Progenitor cell of endocrine pancreas (in vitro differentiated cells): Measurements from ENCODE around the gene WDR5B. TPM values are rescaled to one million over a fixed set of nuclear protein-coding genes. Genes with fewer than 3 reads are reported as not detected.

Source experiments
- DNase-seq: peaks from one replicate; pipeline ENCODE4 v3.0.0; 2021; ENCODE audit warnings: low spot score; ENCODE audit not compliant: unreplicated experiment
- H3K27ac Mint-ChIP-seq: 2 replicates; pipeline ENCODE4 v1.8.0; 2021; ENCODE audit warnings: mild to moderate bottlenecking, moderate library complexity, mixed read lengths
- H3K27me3 Mint-ChIP-seq: 2 replicates; pipeline ENCODE4 v1.8.0; 2021; ENCODE audit warnings: mixed read lengths
- H3K36me3 Mint-ChIP-seq: 2 replicates; pipeline ENCODE4 v1.8.0; 2022; ENCODE audit warnings: mixed read lengths; ENCODE audit not compliant: insufficient read depth
- H3K4me1 Mint-ChIP-seq: 2 replicates; pipeline ENCODE4 v1.8.0; 2021; ENCODE audit warnings: low read depth, mixed read lengths
- H3K4me3 Mint-ChIP-seq: 2 replicates; pipeline ENCODE4 v1.8.0; 2021; ENCODE audit warnings: low read depth, mild to moderate bottlenecking, moderate library complexity, mixed read lengths
- H3K9me3 Mint-ChIP-seq: 2 replicates; pipeline ENCODE4 v1.8.0; 2021; ENCODE audit warnings: low read depth, mixed read lengths
- total RNA-seq: library from RNA; stranded (reverse); gene quantifications from 2 replicates; pipeline ENCODE4 v1.2.1, GENCODE V29; 2021
- TF ChIP-seq, protein P1 (sequence below): fragments of 200-600 bp; sonication (generic); IDR thresholded peaks from one replicate; pipeline ENCODE4 v1.5.0; 2021; ENCODE audit warnings: antibody characterized with exemption, mild to moderate bottlenecking; ENCODE audit not compliant: unreplicated experiment

The WDR5B gene
- total RNA-seq, 1 donor from 2014 or later = 6.6 TPM

DNA sequence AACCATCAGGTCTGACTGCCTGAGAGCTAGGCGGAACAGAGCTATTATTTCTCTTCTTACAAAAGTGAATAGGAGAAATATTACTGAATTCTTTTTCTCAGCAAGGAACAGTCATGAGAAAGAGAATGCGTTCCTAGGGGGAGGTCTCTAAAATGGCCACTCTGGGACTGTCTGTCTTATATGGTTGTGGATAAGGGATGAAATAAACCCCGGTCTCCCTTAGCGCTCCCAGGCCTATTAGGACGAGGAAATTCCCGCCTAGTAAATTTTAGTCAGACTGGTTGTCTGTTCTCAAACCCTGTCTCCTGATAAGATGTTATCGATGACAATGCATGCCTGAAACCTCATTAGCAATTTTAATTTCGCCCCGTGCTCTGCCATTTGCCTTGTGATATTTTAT lies 20.1 kb upstream of the WDR5B start:
- Mint-ChIP-seq H3K36me3 (peaks cover 38% of the 10 kb centered on the region), H3K4me1 (no peaks in the 10 kb centered on the region), H3K27me3 (no peaks in the 10 kb centered on the region), H3K4me3 (no peak overlapping the region), H3K27ac (no peak overlapping the region), H3K9me3 (peaks cover 4% of the 10 kb centered on the region)
- TF ChIP-seq, protein P1, sequence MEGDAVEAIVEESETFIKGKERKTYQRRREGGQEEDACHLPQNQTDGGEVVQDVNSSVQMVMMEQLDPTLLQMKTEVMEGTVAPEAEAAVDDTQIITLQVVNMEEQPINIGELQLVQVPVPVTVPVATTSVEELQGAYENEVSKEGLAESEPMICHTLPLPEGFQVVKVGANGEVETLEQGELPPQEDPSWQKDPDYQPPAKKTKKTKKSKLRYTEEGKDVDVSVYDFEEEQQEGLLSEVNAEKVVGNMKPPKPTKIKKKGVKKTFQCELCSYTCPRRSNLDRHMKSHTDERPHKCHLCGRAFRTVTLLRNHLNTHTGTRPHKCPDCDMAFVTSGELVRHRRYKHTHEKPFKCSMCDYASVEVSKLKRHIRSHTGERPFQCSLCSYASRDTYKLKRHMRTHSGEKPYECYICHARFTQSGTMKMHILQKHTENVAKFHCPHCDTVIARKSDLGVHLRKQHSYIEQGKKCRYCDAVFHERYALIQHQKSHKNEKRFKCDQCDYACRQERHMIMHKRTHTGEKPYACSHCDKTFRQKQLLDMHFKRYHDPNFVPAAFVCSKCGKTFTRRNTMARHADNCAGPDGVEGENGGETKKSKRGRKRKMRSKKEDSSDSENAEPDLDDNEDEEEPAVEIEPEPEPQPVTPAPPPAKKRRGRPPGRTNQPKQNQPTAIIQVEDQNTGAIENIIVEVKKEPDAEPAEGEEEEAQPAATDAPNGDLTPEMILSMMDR = no peak
- no peak for DNase-seq

DNA sequence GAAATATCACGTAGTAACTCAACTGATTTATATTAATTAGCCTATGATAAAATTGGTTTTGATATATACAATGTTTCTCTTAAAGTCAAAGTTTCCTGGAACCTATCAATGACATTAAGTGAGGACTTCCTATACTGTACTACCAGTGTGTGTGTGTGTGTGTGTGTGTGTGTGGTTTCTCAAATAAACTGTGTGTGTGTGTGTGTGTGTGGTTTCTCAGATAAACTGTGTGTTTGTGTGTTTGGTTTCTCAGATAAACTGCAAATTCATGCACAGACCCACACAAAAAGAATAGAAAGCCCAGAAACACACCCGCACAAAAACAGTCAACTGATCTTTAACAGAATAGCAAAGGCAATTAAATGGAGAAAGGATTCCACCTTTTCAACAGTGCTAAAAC lies 14.5 kb upstream of the WDR5B start:
- no peak for DNase-seq
- peaks cover 25% of the 10 kb centered on the region for H3K36me3 Mint-ChIP-seq
- H3K4me1 Mint-ChIP-seq = peaks cover 1% of the 10 kb centered on the region
- TF ChIP-seq, protein P1 = no peak
- H3K27me3 Mint-ChIP-seq = no peaks in the 10 kb centered on the region
- H3K9me3 Mint-ChIP-seq = no peaks in the 10 kb centered on the region
- H3K27ac Mint-ChIP-seq = no peak overlapping the region
- no peak overlapping the region for H3K4me3 Mint-ChIP-seq

DNA sequence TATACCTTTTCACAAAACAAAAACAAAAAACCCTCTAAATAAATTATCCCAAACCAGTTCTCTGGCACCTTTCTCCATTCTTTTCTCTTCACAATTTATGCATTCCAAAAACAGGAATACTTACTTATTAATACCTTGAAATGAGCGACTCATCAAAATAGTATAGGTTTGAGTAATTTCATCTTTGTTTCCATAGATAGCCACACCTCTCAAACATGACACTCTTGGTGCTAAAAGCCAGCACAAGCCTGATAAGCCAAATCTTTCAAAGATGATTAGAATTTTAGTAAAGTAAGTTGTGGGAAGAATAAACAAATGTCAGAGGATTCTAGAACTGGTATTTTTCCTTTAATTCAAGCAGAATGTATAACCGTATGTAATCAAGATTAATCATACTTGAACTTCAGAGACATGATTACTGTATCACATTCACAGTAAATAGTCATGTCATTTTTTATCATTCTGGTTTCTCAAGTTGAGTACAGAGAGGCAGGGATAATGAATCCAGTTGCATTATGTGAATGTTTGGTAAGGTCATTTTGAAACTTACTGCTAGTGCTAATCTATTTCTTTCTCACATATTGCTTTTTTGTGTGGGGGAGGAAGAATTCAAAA lies 12.1 kb upstream of the WDR5B start:
- no peaks in the 10 kb centered on the region for H3K27me3 Mint-ChIP-seq
- H3K27ac Mint-ChIP-seq = no peak overlapping the region
- DNase-seq = no peak
- H3K4me1 Mint-ChIP-seq = peaks cover 1% of the 10 kb centered on the region
- TF ChIP-seq, protein P1 = no peak
- no peak overlapping the region for H3K4me3 Mint-ChIP-seq
- peaks cover 19% of the 10 kb centered on the region for H3K36me3 Mint-ChIP-seq
- no peaks in the 10 kb centered on the region for H3K9me3 Mint-ChIP-seq

DNA sequence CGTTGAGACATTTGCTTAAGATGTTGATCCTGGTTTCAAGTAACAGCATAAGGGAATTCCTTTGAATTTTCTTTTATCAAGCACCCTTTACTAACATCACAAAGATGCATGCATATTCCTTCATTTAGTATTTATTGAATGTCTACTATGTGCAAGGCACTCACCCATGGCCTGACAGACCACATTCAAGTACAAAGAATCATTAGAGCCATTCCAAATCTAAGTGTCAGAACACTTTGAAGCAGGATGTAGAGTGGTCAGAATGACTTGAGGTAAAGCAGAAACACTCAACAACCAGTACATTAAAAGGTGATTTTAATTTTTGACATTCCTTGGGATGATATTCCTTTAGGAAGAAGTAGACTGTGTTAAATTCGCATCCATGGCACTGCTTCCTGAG lies 6.0 kb upstream of the WDR5B start:
- Mint-ChIP-seq H3K27me3 (no peaks in the 10 kb centered on the region), H3K36me3 (peaks cover 4% of the 10 kb centered on the region), H3K27ac (no peak overlapping the region), H3K4me3 (no peak overlapping the region), H3K9me3 (no peaks in the 10 kb centered on the region), H3K4me1 (peaks cover 3% of the 10 kb centered on the region)
- no peak for DNase-seq
- TF ChIP-seq, protein P1 = no peak

DNA sequence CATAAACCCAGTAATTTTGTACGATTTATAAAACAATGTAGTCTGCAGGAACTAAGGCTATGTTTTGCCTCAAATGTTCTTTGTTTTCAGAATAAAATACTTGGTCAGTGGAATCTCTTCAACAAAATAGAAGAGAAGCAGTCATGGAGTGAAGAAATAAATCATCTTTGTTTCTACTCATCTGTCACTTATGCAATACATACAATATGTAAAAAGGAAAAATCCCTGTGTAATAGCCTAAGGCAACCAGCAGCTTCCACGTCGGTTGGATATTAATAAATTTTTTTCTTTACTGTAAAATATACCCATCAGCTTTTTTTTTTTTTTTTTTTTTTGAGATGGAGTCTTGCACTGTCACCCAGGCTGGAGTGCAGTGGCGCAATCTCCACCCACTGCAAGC lies 5.2 kb upstream of the WDR5B start:
- Mint-ChIP-seq H3K4me3 (no peak overlapping the region), H3K27me3 (no peaks in the 10 kb centered on the region), H3K36me3 (peaks cover 4% of the 10 kb centered on the region), H3K27ac (no peak overlapping the region), H3K9me3 (no peaks in the 10 kb centered on the region), H3K4me1 (peaks cover 6% of the 10 kb centered on the region)
- DNase-seq = no peak
- TF ChIP-seq, protein P1 = no peak
